Vagina (tissue), 2 donors: ENCODE data around the gene NCOA4.

Experiments used
- CTCF ChIP-seq, 3 experiments: fragments of 450-650 bp in 2 of 3; fragments of 200-600 bp in 1 of 3; sonication (generic) in 1 of 3; IDR thresholded peaks; one replicate each; pipeline ENCODE4 v1.5.1; 2017 to 2019; ENCODE audit warnings: antibody characterized with exemption in 3 of 3, mild to moderate bottlenecking in 2 of 3, moderate library complexity in 2 of 3
- POLR2A ChIP-seq, 2 donors: fragments of 450-650 bp; IDR thresholded peaks; one replicate each; pipeline ENCODE4 v1.6.1; 2017; ENCODE audit warnings: antibody characterized with exemption in 2 of 2, mild to moderate bottlenecking in 2 of 2, moderate library complexity in 2 of 2
- POLR2AphosphoS5 ChIP-seq, 2 donors: sonication (generic); formaldehyde crosslinking; IDR thresholded peaks; one replicate each; pipeline ENCODE4 v1.9.0; 2017; ENCODE audit warnings: antibody characterized with exemption in 2 of 2, mild to moderate bottlenecking in 2 of 2, low read depth in 1 of 2; ENCODE audit not compliant: insufficient read depth in 1 of 2

- TF ChIP-seq CTCF (IDR thresholded peaks at IDR 0.05) (no peak), POLR2AphosphoS5 (IDR thresholded peaks at IDR 0.05; ENCODE audit: insufficient read depth in 1 of 2, low read depth in 1 of 2) (no peak), POLR2A (IDR thresholded peaks at IDR 0.05) (no peak)
Observed at GRCh38 chr10:46029461-46030030, 877 bp downstream of the NCOA4 start.
